ENCODE results near the gene CENPB.

The CENPB gene

GRCh38 chr20:3744806-3745685 lies 41.5 kb downstream of the CENPB start:
- DNase-seq: peak; percentile 84

GRCh38 chr20:3744037-3744436 lies 42.5 kb downstream of the CENPB start:
- DNase-seq: no peak

- no peak for DNase-seq
Measured at GRCh38 chr20:3743251-3743650, 43.3 kb downstream of the CENPB start.

GRCh38 chr20:3741836-3742458 lies 44.6 kb downstream of the CENPB start:
- peak; percentile 62 for DNase-seq

- no peak for DNase-seq
Measured at GRCh38 chr20:3740615-3741301, 45.8 kb downstream of the CENPB start.

- no peak for DNase-seq
Measured at GRCh38 chr20:3739926-3740451, 46.6 kb downstream of the CENPB start.

GRCh38 chr20:3739054-3739925 lies 47.2 kb downstream of the CENPB start:
- peak; percentile 37 for DNase-seq

GRCh38 chr20:3738111-3739053 lies 48.2 kb downstream of the CENPB start:
- DNase-seq: peak; percentile 38

- no peak for DNase-seq
Measured at GRCh38 chr20:3735768-3736167, 50.8 kb downstream of the CENPB start.

GRCh38 chr20:3734111-3734843 lies 52.3 kb downstream of the CENPB start:
- no peak for DNase-seq

All from NCI-H69 (cell line).